Renal pelvis (tissue), 4 donors: ENCODE data around the gene CTIF. TPM values are rescaled to one million over a fixed set of nuclear protein-coding genes. Genes with fewer than 3 reads are reported as not detected.

ENCODE experiments used
- DNase-seq: peaks from one replicate; pipeline ENCODE4 v3.0.0-alpha.2; 2013
- polyA plus RNA-seq, 3 donors: library from polyadenylated mRNA; unstranded; fragments of 120-200 nt; gene quantifications; one replicate each; pipeline ENCODE4 v1.2.1, GENCODE V29; 2013; ENCODE audit not compliant: insufficient read length in 3 of 3

The CTIF gene
- polyA plus RNA-seq, 3 donors, result 21.1 to 23.7 (median 22.9) TPM

- DNase-seq, result no peak
These were observed 58.8 kb downstream of the CTIF start for GRCh38 chr18:48597671-48598070.

- DNase-seq, result no peak
These were observed 60.6 kb downstream of the CTIF start for GRCh38 chr18:48599391-48599790.

- DNase-seq, result no peak
These were observed 61.2 kb downstream of the CTIF start for GRCh38 chr18:48600046-48600445.

GRCh38 chr18:48600456-48601090 is 61.7 kb downstream of the CTIF start:
- DNase-seq, result no peak

GRCh38 chr18:48601343-48601742 is 62.5 kb downstream of the CTIF start:
- DNase-seq, result no peak

GRCh38 chr18:48602759-48603390 is 64.0 kb downstream of the CTIF start:
- no peak for DNase-seq

GRCh38 chr18:48605408-48605845 is 66.6 kb downstream of the CTIF start:
- no peak for DNase-seq

- no peak for DNase-seq
These were observed 68.5 kb downstream of the CTIF start for GRCh38 chr18:48607056-48607984.

- no peak for DNase-seq
These were observed 69.8 kb downstream of the CTIF start for GRCh38 chr18:48608581-48608980.

GRCh38 chr18:48609114-48609513 is 70.3 kb downstream of the CTIF start:
- no peak for DNase-seq

GRCh38 chr18:48609820-48610815 is 71.3 kb downstream of the CTIF start:
- no peak for DNase-seq

- no peak for DNase-seq
These were observed 72.4 kb downstream of the CTIF start for GRCh38 chr18:48611203-48611602.

- DNase-seq, result no peak
These were observed 73.1 kb downstream of the CTIF start for GRCh38 chr18:48611785-48612480.

GRCh38 chr18:48612511-48612910 is 73.7 kb downstream of the CTIF start:
- DNase-seq, result no peak

- DNase-seq, result no peak
These were observed 74.1 kb downstream of the CTIF start for GRCh38 chr18:48612917-48613316.

GRCh38 chr18:48613589-48614404 is 75.0 kb downstream of the CTIF start:
- DNase-seq, result no peak

GRCh38 chr18:48615566-48616401 is 77.0 kb downstream of the CTIF start:
- no peak for DNase-seq

- DNase-seq, result no peak
These were observed 77.8 kb downstream of the CTIF start for GRCh38 chr18:48616484-48617255.
